HG03097 (cell line): ENCODE data around the gene APLP2.
"Not testable (repeated sequence)": the region's sequence is repeated elsewhere in the genome, so short reads cannot be mapped to it uniquely, and the experiment has no call there.

Source experiments
- ATAC-seq: cut with Tn5 transposase; IDR thresholded peaks from one replicate; pipeline ENCODE4 v1.9.1; 2021; ENCODE audit not compliant: unreplicated experiment, low FRiP score

Gene APLP2

GRCh38 chr11:130069659-130070108 lies at the start of gene APLP2:
APLP2 (plus strand) TSS chr11:130069894; CDS start chr11:130069978, 84 bp downstream.
- ATAC-seq, result peak; percentile 93

- no peak for ATAC-seq
Observed at GRCh38 chr11:130020323-130020722, 49.4 kb upstream of the APLP2 start.

GRCh38 chr11:130021606-130022005 lies 48.1 kb upstream of the APLP2 start:
- ATAC-seq, result not testable (repeated sequence)

GRCh38 chr11:130022799-130023198 lies 46.9 kb upstream of the APLP2 start:
- ATAC-seq, result no peak

GRCh38 chr11:130023204-130023603 lies 46.5 kb upstream of the APLP2 start:
- peak; percentile 97 for ATAC-seq

- no peak for ATAC-seq
Observed at GRCh38 chr11:130024361-130024760, 45.3 kb upstream of the APLP2 start.

- ATAC-seq, result no peak
Observed at GRCh38 chr11:130025371-130025770, 44.3 kb upstream of the APLP2 start.

GRCh38 chr11:130029137-130029536 lies 40.6 kb upstream of the APLP2 start:
- ATAC-seq, result no peak

GRCh38 chr11:130031056-130031455 lies 38.6 kb upstream of the APLP2 start:
- ATAC-seq, result no peak

GRCh38 chr11:130031945-130032344 lies 37.7 kb upstream of the APLP2 start:
- ATAC-seq, result no peak

- no peak for ATAC-seq
Observed at GRCh38 chr11:130032931-130033330, 36.8 kb upstream of the APLP2 start.

- ATAC-seq, result no peak
Observed at GRCh38 chr11:130034236-130034635, 35.5 kb upstream of the APLP2 start.

GRCh38 chr11:130037058-130037457 lies 32.6 kb upstream of the APLP2 start:
- ATAC-seq, result no peak

- ATAC-seq, result no peak
Observed at GRCh38 chr11:130037881-130038585, 31.7 kb upstream of the APLP2 start.

- no peak for ATAC-seq
Observed at GRCh38 chr11:130040281-130040940, 29.3 kb upstream of the APLP2 start.

GRCh38 chr11:130042093-130042591 lies 27.6 kb upstream of the APLP2 start:
- no peak for ATAC-seq

- no peak for ATAC-seq
Observed at GRCh38 chr11:130043575-130043974, 26.1 kb upstream of the APLP2 start.

- ATAC-seq, result no peak
Observed at GRCh38 chr11:130047141-130047540, 22.6 kb upstream of the APLP2 start.

GRCh38 chr11:130049328-130049771 lies 20.3 kb upstream of the APLP2 start:
- ATAC-seq, result no peak

GRCh38 chr11:130050257-130050656 lies 19.4 kb upstream of the APLP2 start:
- no peak for ATAC-seq

GRCh38 chr11:130051082-130051481 lies 18.6 kb upstream of the APLP2 start:
- no peak for ATAC-seq

GRCh38 chr11:130052567-130052966 lies 17.1 kb upstream of the APLP2 start:
- no peak for ATAC-seq
